GM12874 (cell line): ENCODE data around the gene LCNL1.

ENCODE experiments used
- TF ChIP-seq, protein P1 (sequence below): IDR thresholded peaks from 2 replicates; pipeline ENCODE4 v1.5.1; 2011; ENCODE audit warnings: low read depth, mild to moderate bottlenecking, control low read depth, low read length, moderate library complexity; ENCODE audit not compliant: insufficient read depth

The LCNL1 gene

DNA sequence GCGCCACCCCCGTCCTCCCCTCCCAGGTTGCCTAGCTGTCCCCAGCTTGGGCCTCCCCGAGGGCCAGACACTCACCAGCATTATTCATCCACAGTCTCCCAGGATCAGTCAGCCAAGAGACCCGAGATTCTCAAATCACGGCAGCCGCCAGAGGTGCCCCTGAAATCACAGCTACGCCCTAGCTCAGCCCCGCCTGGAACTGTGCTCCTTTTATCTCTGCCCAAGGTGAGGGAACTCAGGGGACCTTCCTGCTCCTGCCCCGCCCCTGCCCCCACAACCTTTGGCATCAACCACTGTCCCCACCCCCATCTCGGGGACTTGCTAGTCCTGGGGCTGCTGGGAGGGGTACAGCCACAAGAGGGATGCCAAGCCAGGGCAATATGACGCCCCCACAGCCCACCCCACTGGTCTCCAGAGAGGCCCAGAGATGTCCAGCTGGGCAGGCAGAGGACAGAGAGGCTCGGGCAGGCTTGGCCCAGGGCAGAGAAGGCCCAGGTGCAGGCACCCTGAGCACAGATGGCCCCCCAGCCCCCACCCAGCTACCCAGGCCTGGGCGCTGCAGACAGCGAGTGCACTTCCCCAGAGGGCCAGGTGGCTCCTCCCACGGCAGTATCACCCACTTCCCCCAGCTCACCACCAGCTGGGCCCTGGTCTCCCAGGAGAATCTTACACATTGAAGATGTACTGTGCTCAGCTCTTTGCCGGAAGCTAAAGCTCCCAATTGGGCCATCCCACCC, 49.3 kb downstream of the LCNL1 start, which contains the start of gene FUT7:
Gene FUT7, minus strand, starts transcription at position 185 of the 737 bp plus-strand sequence. Its CDS starts 97 bp downstream, at position 88.
- TF ChIP-seq, protein P1, sequence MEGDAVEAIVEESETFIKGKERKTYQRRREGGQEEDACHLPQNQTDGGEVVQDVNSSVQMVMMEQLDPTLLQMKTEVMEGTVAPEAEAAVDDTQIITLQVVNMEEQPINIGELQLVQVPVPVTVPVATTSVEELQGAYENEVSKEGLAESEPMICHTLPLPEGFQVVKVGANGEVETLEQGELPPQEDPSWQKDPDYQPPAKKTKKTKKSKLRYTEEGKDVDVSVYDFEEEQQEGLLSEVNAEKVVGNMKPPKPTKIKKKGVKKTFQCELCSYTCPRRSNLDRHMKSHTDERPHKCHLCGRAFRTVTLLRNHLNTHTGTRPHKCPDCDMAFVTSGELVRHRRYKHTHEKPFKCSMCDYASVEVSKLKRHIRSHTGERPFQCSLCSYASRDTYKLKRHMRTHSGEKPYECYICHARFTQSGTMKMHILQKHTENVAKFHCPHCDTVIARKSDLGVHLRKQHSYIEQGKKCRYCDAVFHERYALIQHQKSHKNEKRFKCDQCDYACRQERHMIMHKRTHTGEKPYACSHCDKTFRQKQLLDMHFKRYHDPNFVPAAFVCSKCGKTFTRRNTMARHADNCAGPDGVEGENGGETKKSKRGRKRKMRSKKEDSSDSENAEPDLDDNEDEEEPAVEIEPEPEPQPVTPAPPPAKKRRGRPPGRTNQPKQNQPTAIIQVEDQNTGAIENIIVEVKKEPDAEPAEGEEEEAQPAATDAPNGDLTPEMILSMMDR, result no peak

DNA sequence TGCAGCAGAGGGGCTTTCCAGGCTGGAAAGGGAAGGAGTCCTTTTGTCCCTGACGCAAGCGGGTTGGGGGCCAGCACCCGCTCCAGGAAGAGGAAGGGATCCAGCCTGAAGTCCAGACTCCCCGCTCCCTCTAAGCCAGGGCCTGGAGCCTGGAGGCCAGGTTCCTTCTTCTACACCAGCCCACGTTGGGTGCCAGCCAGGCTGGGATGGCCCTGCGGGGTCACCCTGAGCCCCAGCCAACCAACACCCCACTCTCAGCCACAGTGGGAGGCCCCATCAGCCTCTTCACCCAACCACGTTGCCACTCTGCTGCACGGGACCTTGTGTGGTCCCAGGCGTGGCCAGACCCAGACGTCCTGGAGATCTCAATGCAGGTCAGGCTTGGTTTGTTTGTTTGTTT, 50.1 kb downstream of the LCNL1 start:
- TF ChIP-seq, protein P1, result no peak

DNA sequence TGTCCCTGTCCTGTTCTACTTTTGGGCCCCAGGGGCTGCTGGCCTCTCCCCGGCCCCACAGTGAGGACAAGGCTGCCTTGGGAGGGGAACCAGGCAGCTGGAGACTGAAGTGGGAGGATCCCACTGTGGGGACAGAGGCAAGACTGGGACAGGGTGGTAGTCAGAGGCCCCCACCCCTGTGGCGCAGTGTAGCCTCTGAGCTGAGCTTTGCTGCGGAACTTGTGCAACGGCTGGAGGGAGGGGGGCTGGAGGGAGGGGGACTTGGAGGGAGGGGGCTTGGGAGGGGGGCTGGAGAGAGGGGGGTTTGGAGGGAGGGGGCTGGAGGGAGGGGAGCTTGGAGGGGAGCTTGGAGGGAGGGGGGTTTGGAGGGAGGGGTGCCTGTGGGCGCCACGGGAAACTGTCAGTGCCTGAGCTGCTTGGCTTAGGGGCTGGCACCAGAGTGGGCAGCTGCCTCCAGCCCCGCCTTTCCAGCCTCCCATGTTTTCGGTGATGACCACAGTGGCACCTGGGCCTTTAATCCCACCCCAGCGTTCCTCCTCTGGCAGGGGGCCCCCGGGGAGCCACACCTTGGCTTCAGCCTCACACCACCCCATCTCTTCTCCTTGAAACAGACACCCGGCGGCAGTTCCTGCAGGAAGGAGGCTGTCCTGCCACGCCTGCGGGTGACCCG, 51.4 kb downstream of the LCNL1 start:
- TF ChIP-seq, protein P1, result no peak

DNA sequence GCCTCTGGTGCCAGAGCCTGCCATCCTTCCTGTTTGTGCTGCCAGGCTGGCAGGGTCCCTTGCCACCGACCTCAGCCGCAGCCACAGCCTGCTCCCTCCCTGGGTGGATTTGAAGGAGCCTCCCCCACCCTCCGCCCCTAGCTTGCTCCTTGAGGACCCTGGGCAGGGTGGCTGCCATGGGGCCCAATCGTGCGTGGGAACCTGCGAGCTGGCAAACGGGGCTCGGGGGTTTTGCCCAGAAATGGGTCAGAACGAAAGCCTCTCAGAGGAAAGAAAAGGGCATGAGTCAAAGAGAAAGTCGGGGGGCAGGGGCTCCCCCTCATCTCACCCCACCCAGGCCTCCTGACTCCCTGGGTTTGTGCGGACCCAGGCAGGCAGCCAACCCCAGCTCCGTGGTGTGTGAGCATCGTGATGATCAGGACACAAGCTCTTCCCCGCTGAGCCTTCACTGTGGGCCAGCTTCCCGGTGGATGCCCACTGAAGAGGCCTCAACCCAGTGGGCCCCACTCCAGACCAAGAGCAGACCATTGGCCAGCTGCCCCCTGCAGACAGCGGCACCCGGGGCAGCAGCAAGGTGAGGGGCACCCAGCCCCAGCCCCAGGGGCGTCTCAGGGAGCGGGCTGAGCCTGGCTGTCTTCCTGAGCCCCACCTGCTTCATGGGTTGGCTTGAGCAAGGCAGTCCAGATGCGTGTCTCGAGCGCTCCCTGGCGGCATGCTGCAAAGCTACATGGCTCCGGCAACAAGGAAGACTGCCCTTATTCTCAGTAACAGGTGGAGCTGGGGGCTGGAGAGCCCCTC, 52.1 kb downstream of the LCNL1 start:
- TF ChIP-seq, protein P1, result peak; percentile 96
